Gastroesophageal sphincter (tissue), 3 donors: ENCODE data around the gene LRP11.

ENCODE experiments used
- EP300 ChIP-seq: sonication (generic); formaldehyde crosslinking; IDR thresholded peaks from one replicate; pipeline ENCODE4 v1.6.1; 2017; ENCODE audit warnings: antibody characterized with exemption, mild to moderate bottlenecking
- POLR2A ChIP-seq, 2 donors: fragments of 450-650 bp; IDR thresholded peaks; one replicate each; pipeline ENCODE4 v1.6.1; 2017; ENCODE audit warnings: antibody characterized with exemption in 2 of 2, mild to moderate bottlenecking in 2 of 2, moderate library complexity in 1 of 2
- POLR2AphosphoS5 ChIP-seq: sonication (generic); formaldehyde crosslinking; IDR thresholded peaks from one replicate; pipeline ENCODE4 v1.6.1; 2017; ENCODE audit warnings: antibody characterized with exemption
- TF ChIP-seq, protein P1 (sequence below), 4 experiments: fragments of 200-600 bp in 2 of 4; fragments of 450-650 bp in 2 of 4; sonication (generic) in 1 of 4; IDR thresholded peaks; one replicate each; pipeline ENCODE4 v1.5.1; 2017 to 2019; ENCODE audit warnings: antibody characterized with exemption in 4 of 4, mild to moderate bottlenecking in 2 of 4, moderate library complexity in 2 of 4

GRCh38 chr6:149890629-149891045, 26.5 kb upstream of the LRP11 start:
- TF ChIP-seq, protein P1, sequence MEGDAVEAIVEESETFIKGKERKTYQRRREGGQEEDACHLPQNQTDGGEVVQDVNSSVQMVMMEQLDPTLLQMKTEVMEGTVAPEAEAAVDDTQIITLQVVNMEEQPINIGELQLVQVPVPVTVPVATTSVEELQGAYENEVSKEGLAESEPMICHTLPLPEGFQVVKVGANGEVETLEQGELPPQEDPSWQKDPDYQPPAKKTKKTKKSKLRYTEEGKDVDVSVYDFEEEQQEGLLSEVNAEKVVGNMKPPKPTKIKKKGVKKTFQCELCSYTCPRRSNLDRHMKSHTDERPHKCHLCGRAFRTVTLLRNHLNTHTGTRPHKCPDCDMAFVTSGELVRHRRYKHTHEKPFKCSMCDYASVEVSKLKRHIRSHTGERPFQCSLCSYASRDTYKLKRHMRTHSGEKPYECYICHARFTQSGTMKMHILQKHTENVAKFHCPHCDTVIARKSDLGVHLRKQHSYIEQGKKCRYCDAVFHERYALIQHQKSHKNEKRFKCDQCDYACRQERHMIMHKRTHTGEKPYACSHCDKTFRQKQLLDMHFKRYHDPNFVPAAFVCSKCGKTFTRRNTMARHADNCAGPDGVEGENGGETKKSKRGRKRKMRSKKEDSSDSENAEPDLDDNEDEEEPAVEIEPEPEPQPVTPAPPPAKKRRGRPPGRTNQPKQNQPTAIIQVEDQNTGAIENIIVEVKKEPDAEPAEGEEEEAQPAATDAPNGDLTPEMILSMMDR (IDR thresholded peaks at IDR 0.05), result no peak
- TF ChIP-seq POLR2A (IDR thresholded peaks at IDR 0.05), result no peak
- no peak for TF ChIP-seq POLR2AphosphoS5
- TF ChIP-seq EP300, result no peak
